Progenitor cell of endocrine pancreas (in vitro differentiated cells): ENCODE measurements around the gene ASB18. TPM values are rescaled to one million over a fixed set of nuclear protein-coding genes. Genes with fewer than 3 reads are reported as not detected.

Experiments used
- DNase-seq: peaks from one replicate; pipeline ENCODE4 v3.0.0; 2021; ENCODE audit warnings: low spot score; ENCODE audit not compliant: unreplicated experiment
- H3K27ac Mint-ChIP-seq: 2 replicates; pipeline ENCODE4 v1.8.0; 2021; ENCODE audit warnings: mild to moderate bottlenecking, moderate library complexity, mixed read lengths
- H3K27me3 Mint-ChIP-seq: 2 replicates; pipeline ENCODE4 v1.8.0; 2021; ENCODE audit warnings: mixed read lengths
- H3K36me3 Mint-ChIP-seq: 2 replicates; pipeline ENCODE4 v1.8.0; 2022; ENCODE audit warnings: mixed read lengths; ENCODE audit not compliant: insufficient read depth
- H3K4me1 Mint-ChIP-seq: 2 replicates; pipeline ENCODE4 v1.8.0; 2021; ENCODE audit warnings: low read depth, mixed read lengths
- H3K4me3 Mint-ChIP-seq: 2 replicates; pipeline ENCODE4 v1.8.0; 2021; ENCODE audit warnings: low read depth, mild to moderate bottlenecking, moderate library complexity, mixed read lengths
- H3K9me3 Mint-ChIP-seq: 2 replicates; pipeline ENCODE4 v1.8.0; 2021; ENCODE audit warnings: low read depth, mixed read lengths
- CTCF ChIP-seq: fragments of 200-600 bp; sonication (generic); IDR thresholded peaks from one replicate; pipeline ENCODE4 v1.5.0; 2021; ENCODE audit warnings: antibody characterized with exemption, mild to moderate bottlenecking; ENCODE audit not compliant: unreplicated experiment
- total RNA-seq: library from RNA; stranded (reverse); gene quantifications from 2 replicates; pipeline ENCODE4 v1.2.1, GENCODE V29; 2021

Gene ASB18
- total RNA-seq, 1 donor from 2014 or later = not detected

- TF ChIP-seq CTCF = no peak
- peaks cover 68% of the 10 kb centered on the region for H3K27me3 Mint-ChIP-seq
- no peak for DNase-seq
- H3K9me3 Mint-ChIP-seq = no peaks in the 10 kb centered on the region
- no peak overlapping the region for H3K27ac Mint-ChIP-seq
- peaks cover 7% of the 10 kb centered on the region for H3K4me1 Mint-ChIP-seq
- H3K4me3 Mint-ChIP-seq = peak overlapping the region; percentile 42
- H3K36me3 Mint-ChIP-seq = no peaks in the 10 kb centered on the region
Observed at GRCh38 chr2:236165842-236166795, 98.1 kb downstream of the ASB18 start.

- Mint-ChIP-seq H3K9me3 (no peaks in the 10 kb centered on the region), H3K27ac (no peak overlapping the region), H3K4me3 (peak overlapping the region; percentile 58), H3K36me3 (no peaks in the 10 kb centered on the region), H3K4me1 (peaks cover 7% of the 10 kb centered on the region), H3K27me3 (peaks cover 66% of the 10 kb centered on the region)
- no peak for DNase-seq
- no peak for TF ChIP-seq CTCF
Observed at GRCh38 chr2:236164925-236165841, 99.0 kb downstream of the ASB18 start.

- peaks cover 59% of the 10 kb centered on the region for H3K27me3 Mint-ChIP-seq
- DNase-seq = no peak
- TF ChIP-seq CTCF = no peak
- no peak overlapping the region for H3K27ac Mint-ChIP-seq
- peaks cover 4% of the 10 kb centered on the region for H3K4me1 Mint-ChIP-seq
- H3K36me3 Mint-ChIP-seq = no peaks in the 10 kb centered on the region
- peak overlapping the region; percentile 58 for H3K4me3 Mint-ChIP-seq
- no peaks in the 10 kb centered on the region for H3K9me3 Mint-ChIP-seq
Observed at GRCh38 chr2:236164201-236164924, 99.8 kb downstream of the ASB18 start.

- peaks cover 60% of the 10 kb centered on the region for H3K27me3 Mint-ChIP-seq
- H3K4me3 Mint-ChIP-seq = no peak overlapping the region
- no peaks in the 10 kb centered on the region for H3K36me3 Mint-ChIP-seq
- DNase-seq = no peak
- TF ChIP-seq CTCF = no peak
- H3K4me1 Mint-ChIP-seq = peaks cover 6% of the 10 kb centered on the region
- H3K27ac Mint-ChIP-seq = no peak overlapping the region
- no peaks in the 10 kb centered on the region for H3K9me3 Mint-ChIP-seq
Observed at GRCh38 chr2:236163471-236164200, 100.6 kb downstream of the ASB18 start.
